Astrocyte (in vitro differentiated cells and primary cell): ENCODE measurements around the gene RNU7-1.

Source experiments
- EZH2 ChIP-seq: IDR thresholded peaks from 2 replicates; pipeline ENCODE4 v1.6.1; 2012; ENCODE audit warnings: mild to moderate bottlenecking, low read length, inconsistent platforms; ENCODE audit not compliant: insufficient read depth
- TF ChIP-seq, protein P1 (sequence below): IDR thresholded peaks from 2 replicates; pipeline ENCODE4 v1.5.1; 2011; ENCODE audit warnings: low read depth, mild to moderate bottlenecking, inconsistent platforms, low read length, moderate library complexity; ENCODE audit not compliant: insufficient read depth

- TF ChIP-seq, protein P1, sequence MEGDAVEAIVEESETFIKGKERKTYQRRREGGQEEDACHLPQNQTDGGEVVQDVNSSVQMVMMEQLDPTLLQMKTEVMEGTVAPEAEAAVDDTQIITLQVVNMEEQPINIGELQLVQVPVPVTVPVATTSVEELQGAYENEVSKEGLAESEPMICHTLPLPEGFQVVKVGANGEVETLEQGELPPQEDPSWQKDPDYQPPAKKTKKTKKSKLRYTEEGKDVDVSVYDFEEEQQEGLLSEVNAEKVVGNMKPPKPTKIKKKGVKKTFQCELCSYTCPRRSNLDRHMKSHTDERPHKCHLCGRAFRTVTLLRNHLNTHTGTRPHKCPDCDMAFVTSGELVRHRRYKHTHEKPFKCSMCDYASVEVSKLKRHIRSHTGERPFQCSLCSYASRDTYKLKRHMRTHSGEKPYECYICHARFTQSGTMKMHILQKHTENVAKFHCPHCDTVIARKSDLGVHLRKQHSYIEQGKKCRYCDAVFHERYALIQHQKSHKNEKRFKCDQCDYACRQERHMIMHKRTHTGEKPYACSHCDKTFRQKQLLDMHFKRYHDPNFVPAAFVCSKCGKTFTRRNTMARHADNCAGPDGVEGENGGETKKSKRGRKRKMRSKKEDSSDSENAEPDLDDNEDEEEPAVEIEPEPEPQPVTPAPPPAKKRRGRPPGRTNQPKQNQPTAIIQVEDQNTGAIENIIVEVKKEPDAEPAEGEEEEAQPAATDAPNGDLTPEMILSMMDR: no peak
- no peak for TF ChIP-seq EZH2
These were observed 15.0 kb downstream of the RNU7-1 start for GRCh38 chr12:6958609-6959057.
